H1 (cell line): Measurements from ENCODE around the gene CDC73. TPM values are rescaled to one million over a fixed set of nuclear protein-coding genes. Genes with fewer than 3 reads are reported as not detected.

ENCODE experiments used
- CHD7 ChIP-seq: fragments of 300-600 bp; sonication (generic); IDR thresholded peaks from 2 replicates; pipeline ENCODE4 v1.7.1; 2012; ENCODE audit warnings: low read length, moderate library complexity, mild to moderate bottlenecking, inconsistent platforms; ENCODE audit not compliant: insufficient replicate concordance
- KDM1A ChIP-seq: fragments of 200-600, 300-600 bp; sonication (generic); IDR thresholded peaks from 2 replicates; pipeline ENCODE4 v1.7.1; 2016; ENCODE audit warnings: mild to moderate bottlenecking, low read length, borderline replicate concordance
- KDM4A ChIP-seq: IDR thresholded peaks from one replicate; pipeline ENCODE4 v1.7.1; 2012; ENCODE audit warnings: low read depth, mild to moderate bottlenecking, moderate library complexity, low read length, inconsistent platforms; ENCODE audit not compliant: severe bottlenecking
- RXRA ChIP-seq: IDR thresholded peaks from 2 replicates; pipeline ENCODE4 v1.6.1; 2011; ENCODE audit warnings: low read depth, mild to moderate bottlenecking, low read length, moderate library complexity; ENCODE audit not compliant: insufficient read depth
- polyA plus RNA-seq, 7 experiments: library from polyadenylated mRNA; depleted of rRNA in 3 of 7; stranded (reverse) in 5 of 7; unstranded in 2 of 7; fragments of >200 nt in 5 of 7; fragments of 200-250 nt in 2 of 7; gene quantifications; 1 replicate in 5 of 7; 2 replicates in 1 of 7; 4 replicates in 1 of 7; pipeline versions ENCODE4 v1.2.1 to v1.2.3, GENCODE V29; 2011 to 2013; ENCODE audit warnings: missing spikeins in 2 of 7, mixed read lengths in 2 of 7
- total RNA-seq: library from RNA; stranded (reverse); fragmentation: NEBNext Ultra II Directional; extraction: Animal tissue kit (Norgen Biotek cat#: 25700); gene quantifications from 2 replicates; pipeline ENCODE4 v1.2.1, GENCODE V29; 2021

The CDC73 gene
- total and polyA plus RNA-seq, 2 of the 8 experiments (the other 6 are each of a cell fraction or from before 2014, with no cell fraction given): 9.8 to 64.0 TPM

DNA sequence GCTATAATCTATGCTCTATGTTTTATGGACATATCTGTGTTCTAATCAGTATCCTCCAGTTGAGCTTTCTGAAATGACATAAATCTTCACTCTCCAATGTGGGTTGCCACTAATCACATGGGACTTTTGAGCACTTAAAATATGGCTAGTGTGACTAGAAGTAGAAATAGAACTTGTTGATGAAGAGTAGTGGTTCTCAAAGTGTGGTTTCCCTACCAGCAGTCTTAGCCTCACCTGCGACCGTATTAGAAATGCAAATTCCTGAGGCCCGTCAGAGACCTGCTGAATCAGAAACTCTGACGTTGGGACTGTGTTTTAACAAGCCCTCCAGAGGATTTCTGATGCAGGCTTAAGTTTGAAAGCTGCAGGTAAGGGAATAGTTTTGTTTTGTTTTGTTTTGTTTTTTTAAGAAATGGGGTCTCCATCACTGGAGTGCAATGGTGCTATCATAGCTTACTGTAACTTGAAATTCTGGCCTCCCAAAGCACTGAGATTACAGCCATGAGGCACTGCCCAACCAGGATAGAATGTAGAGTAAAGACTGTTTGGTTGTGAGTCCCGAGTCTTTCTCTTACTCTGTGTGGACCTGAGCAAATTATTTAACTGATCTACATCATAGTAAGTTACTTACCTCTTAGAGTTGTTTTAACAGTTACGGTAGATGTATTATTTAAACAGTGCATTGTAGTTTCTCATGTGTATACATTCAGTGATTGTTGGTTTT is 38.3 kb upstream of the CDC73 start (continued):
- TF ChIP-seq CHD7 (no peak), KDM4A (no peak), RXRA (no peak), KDM1A (no peak)
